GM19395 (cell line): ENCODE data around the gene CEP112.

Experiments used
- ATAC-seq: cut with Tn5 transposase; IDR thresholded peaks from one replicate; pipeline ENCODE4 v1.9.1; 2021; ENCODE audit warnings: mild to moderate bottlenecking, moderate library complexity; ENCODE audit not compliant: unreplicated experiment

Gene CEP112

GRCh38 chr17:66191593-66192377 lies at the start of gene CEP112:
Gene CEP112, minus strand, starts transcription at chr17:66192133.
- peak; percentile 64 for ATAC-seq

GRCh38 chr17:66240630-66241029 lies 48.7 kb upstream of the CEP112 start:
- no peak for ATAC-seq

GRCh38 chr17:66240013-66240412 lies 48.1 kb upstream of the CEP112 start:
- no peak for ATAC-seq

GRCh38 chr17:66235377-66235994 lies 43.6 kb upstream of the CEP112 start:
- ATAC-seq, result no peak

- ATAC-seq, result no peak
These were observed 42.7 kb upstream of the CEP112 start for GRCh38 chr17:66234611-66235010.

- no peak for ATAC-seq
These were observed 41.3 kb upstream of the CEP112 start for GRCh38 chr17:66233023-66233753.

GRCh38 chr17:66230922-66231591 lies 39.1 kb upstream of the CEP112 start:
- ATAC-seq, result no peak

GRCh38 chr17:66229783-66230538 lies 38.0 kb upstream of the CEP112 start:
- no peak for ATAC-seq

GRCh38 chr17:66228887-66229782 lies 37.2 kb upstream of the CEP112 start, which contains the start of gene APOH:
Gene APOH, minus strand, starts transcription at chr17:66229415. Its CDS starts 36 bp downstream, at chr17:66229379.
- ATAC-seq, result no peak

- no peak for ATAC-seq
These were observed 35.5 kb upstream of the CEP112 start for GRCh38 chr17:66227212-66228045.

- no peak for ATAC-seq
These were observed 30.9 kb upstream of the CEP112 start for GRCh38 chr17:66222798-66223350.

- ATAC-seq, result no peak
These were observed 30.0 kb upstream of the CEP112 start for GRCh38 chr17:66221755-66222530.

- no peak for ATAC-seq
These were observed 29.4 kb upstream of the CEP112 start for GRCh38 chr17:66221343-66221742.

- no peak for ATAC-seq
These were observed 28.3 kb upstream of the CEP112 start for GRCh38 chr17:66220079-66220835.

GRCh38 chr17:66215529-66215911 lies 23.6 kb upstream of the CEP112 start:
- ATAC-seq, result no peak

GRCh38 chr17:66214884-66215528 lies 23.1 kb upstream of the CEP112 start:
- no peak for ATAC-seq
